DMS53 treated with DMSO at 0.1 percent for 48 hours (cell line): Measurements from ENCODE around the gene EIF1.
"Not testable (repeated sequence)": the region's sequence is repeated elsewhere in the genome, so short reads cannot be mapped to it uniquely, and the experiment has no call there.

Experiments used
- DNase-seq: peaks from one replicate; lab custom pipeline; 2025; ENCODE audit not compliant: unreplicated experiment; lab: John Stamatoyannopoulos, UW

EIF1 gene

DNA sequence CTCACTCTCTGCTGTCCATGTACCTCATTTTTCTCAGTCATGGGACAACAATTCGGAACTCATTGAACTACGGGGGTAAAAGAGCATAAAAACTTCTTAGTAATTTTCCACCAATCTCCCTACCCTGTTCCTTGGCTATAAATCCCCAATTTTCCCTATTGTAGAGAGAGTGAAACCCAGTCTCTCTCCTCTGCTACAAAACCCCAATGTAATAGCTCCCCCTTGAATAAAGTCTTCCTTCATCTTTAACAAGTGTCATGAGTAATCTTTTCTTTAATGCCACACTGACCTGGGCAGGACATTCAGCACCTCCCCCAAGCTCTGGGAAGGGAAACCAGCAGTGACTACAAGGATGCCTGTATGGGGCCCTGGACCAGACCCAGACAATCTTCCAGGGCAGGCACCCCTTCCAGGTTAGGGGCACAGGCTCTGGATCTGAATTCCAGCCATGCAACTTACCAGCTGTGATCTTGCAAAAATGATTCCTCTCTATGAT, 10.2 kb upstream of the EIF1 start:
- no peak for DNase-seq

DNA sequence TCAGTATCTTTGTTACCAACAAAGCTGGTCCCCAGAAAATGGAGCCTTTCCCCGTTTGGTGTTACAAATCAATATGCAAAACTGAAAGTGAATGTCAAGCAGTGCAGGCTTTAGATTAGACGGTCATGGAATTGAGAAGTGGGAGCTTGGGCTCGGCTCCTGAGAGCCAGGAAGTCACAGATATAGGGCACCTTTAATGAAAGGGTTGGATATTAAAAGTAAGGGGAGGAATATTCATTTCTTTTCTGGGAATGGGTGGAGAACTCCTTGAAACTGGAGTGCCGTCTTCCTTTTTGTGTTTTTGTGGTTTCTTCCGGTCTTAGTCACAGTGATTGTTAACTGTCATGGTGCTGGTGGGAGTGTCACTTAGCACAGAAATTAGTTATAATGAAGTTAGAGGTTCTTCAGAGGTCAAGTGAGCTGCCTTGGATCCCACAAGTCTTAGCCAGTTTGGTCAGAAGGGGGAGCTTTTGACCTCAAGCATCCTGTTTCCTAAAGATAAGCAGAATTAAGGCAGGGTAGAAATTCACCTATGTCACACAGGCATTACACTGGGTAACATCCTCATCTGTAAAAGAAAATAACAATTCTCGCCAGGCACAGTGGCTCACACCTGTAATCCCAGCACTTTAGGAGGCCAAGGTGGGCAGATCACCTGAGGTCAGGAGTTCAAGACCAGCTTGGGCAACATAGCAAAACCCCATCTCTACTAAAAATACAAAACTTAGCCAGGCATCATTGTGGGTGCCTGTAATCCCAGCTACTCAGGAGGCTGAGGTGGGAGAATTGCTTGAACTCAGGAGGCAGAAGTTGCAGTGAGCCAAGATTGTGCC, 9.6 kb upstream of the EIF1 start:
- DNase-seq, result no peak

DNA sequence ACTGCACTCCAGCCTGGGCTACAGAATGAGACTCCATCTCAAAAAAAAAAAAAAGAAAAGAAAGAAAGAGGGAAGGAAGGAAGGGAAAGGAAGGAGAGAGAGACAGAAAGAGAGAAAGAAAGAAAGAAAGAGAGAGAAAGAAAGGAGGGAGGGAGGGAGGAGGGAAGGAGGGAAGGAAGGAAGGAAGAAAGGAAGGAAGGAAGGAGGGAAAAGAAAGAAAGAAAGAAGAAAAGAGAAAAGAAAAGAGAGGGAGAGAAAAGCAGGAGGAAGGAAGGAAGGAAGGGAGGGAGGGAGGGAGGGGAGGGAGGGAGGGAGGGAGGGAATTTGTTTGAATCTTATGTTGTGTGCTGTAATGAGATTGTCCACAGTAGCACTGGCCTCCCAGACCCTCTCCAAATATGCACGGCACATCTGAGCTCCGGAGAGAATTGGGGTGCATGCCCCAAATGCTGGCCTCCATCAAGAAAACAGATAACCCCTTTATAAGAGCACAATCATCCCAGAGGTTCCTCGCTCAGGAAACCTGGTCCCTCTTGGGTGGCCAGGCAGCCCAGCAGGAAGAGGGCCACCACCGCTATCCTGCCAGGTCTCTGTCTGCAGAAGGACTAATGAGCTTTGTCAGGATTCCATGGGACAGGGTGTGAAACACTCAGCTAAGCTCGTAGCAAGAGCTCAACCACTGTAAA, 8.8 kb upstream of the EIF1 start:
- no peak for DNase-seq

DNA sequence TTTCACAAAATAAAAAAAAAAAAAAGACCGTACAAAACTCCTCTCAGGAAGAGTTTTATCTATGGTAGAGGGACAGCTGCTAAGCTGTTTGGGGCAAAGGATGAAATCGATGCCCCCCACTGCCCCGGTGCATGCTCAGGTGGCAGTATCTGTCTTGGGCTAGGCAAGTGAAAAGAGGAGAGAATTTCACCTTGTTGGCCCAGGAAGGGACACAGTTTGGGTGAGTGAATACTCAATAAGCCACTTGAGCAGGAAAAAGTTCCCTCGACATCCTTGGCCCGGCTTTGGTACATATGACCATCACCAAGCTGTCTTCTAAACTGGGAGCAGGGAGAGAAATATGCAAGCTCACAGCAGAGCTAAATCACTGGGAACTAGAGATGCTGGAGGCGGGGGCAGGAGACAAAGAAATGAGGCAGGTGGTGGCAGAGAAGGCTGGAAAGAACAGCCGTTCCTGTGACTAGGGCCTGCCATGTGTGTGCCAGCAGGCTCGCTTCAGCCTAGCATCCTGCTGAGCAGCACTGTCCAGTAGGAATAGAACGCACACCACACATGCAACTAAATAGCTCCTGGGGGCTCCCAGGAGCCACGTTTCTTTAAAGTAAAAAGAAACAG, 8.2 kb upstream of the EIF1 start:
- no peak for DNase-seq

DNA sequence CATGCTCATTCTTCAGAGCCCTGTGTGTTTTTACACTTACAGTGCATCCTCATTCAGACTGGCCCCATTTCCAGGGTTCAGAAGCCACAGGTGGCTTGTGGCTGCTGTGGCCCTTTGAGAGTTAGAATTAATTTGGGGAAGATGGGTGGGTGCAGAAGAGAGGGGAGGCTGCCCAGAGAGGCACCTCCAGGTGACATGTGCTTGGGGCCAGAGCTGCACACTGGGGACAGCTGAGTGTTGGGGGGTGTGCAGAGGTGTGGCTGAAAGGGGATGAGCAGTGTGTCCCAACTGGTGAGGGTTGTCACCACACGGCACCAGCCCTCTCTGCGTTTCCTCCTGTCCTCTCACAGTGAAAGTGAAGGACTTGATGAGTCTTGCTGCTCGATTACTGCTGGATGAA, 6.9 kb upstream of the EIF1 start:
- DNase-seq, result no peak

DNA sequence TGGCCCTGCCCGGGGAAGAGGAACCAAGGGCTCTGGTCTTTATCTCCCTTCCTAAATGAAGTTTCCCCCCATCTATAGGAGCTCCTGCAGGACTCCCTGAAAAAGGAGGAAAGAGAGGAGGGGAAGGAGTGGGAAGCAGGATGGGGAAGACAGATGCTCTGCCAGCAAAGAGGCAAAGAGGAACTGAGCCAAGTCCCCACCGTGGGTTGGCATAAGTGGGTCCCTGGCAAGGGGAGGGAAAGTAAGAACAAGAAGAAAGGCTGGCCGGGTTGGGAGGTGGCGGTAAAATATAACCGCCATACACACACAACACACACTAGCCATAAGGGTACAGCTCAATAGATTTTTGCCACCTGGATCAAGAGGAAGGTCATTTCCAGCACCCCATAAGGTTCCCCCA, 6.1 kb upstream of the EIF1 start:
- DNase-seq, result no peak

DNA sequence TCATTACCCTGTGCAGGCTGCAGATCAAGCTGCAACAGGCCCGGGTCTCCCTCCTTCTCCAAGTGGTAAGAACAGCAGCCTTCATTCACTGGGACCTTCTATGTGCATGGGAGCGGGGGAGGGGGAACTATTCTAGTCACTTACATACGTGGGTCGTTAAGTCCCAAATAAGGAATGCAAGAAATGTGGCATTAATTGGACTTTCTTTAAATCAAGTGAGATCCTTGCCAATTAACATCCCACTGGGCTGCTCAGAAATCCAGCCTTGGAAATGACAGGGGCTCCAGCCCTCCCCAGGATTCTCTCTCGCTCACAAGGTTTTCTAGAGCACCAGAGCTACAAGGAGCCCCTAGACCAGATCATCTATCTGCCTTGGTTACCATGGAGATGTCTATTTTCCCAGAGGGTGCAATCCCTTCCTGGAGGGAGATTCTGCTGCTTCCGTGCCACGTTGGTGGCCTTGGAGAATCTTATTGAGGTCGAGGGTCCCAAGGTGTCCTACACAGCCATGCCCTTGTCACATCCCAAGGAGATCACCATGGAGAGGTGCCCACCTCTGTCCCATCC, 5.2 kb upstream of the EIF1 start:
- DNase-seq, result no peak

DNA sequence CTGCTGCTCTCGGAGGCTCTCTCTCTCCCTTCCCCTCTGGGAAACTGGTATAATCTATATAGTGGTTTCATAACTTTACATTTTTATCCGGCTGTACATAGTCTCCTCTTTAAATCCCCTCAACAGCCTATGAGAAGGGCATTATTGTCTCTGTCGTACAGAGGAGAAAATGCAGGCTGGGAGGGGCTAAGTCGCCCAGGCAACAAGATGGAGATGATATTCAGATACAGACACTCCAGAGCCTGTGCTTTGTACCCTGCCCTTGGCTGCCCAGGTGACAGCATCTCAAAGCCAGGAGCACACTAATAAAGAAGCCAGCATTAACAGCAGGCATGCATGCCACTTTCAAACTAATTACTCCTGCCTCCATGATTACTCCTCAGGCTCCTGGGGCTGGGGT, 4.7 kb upstream of the EIF1 start:
- DNase-seq, result no peak

DNA sequence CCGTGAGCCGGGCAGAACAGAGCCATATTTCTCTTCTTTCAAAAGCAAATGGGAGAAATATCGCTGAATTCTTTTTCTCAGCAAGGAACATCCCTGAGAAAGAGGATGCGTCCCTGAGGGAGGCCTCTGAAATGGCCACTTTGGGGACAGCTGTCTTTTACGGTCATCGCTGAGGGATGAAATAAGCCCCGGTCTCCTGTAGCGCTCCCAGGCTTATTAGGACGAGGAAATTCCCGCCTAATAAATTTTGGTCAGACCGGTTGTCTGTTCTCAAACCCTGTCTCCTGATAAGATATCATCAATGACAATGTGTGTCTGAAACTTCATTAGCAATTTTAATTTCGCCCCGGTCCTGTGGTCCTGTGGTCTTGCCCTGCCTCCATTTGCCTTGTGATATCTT, 2.9 kb upstream of the EIF1 start:
- DNase-seq, result not testable (repeated sequence)

DNA sequence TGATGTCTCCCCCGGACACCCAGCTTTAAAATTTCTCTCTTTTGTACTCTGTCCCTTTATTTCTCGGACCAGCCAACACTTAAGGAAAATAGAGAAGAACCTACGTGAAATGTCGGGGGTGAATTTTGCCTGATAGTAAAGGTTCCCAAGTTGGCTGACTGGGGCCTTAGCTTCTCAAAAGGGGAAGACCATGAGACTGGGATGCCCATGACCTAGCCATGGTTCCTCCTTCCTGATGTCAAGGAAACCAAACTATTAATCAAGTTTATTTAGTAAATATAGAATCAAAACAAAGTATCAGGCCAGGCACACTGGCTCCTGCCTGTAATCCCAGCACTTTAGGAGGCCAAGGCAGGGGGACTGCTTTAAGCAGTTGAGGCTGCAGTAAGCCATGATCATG, 2.4 kb upstream of the EIF1 start:
- DNase-seq, result no peak

DNA sequence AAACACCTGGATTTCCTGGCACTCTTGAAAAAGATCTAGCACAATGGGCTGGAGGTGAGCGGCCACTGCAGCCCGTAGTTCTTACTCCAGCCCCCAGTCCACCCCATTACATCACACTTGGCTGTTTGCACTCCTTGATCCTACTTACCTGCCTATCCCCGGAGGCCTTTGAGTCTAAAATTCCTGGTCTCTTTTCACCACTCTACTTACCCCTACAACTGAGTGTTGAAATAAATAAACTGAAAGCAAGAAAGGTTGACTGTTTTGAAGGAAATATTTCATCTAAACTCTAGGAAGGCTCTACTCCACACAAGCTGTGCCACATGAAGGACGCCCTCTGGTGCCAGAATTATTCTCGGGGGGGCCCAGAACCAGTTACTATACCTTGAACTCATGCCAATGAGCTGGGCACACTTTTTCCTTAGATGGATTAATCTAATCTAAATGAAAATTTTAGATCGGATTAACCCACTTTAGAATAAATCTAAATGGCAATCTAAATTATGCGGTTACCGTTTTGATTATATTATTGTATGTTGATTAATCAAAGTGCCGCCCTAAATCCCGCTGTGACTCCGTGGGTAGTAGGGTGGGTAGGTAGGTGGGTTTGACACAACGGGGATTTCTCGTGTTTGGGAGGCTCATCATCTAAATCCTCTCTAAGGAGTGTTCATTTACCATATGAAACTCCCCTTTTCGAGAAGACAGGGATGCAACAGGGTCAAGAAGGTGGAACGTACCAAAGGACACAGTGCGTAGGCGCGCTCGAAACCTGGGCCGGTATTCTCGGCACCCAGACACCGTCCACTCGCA, 651 bp upstream of the EIF1 start:
- DNase-seq, result no peak

DNA sequence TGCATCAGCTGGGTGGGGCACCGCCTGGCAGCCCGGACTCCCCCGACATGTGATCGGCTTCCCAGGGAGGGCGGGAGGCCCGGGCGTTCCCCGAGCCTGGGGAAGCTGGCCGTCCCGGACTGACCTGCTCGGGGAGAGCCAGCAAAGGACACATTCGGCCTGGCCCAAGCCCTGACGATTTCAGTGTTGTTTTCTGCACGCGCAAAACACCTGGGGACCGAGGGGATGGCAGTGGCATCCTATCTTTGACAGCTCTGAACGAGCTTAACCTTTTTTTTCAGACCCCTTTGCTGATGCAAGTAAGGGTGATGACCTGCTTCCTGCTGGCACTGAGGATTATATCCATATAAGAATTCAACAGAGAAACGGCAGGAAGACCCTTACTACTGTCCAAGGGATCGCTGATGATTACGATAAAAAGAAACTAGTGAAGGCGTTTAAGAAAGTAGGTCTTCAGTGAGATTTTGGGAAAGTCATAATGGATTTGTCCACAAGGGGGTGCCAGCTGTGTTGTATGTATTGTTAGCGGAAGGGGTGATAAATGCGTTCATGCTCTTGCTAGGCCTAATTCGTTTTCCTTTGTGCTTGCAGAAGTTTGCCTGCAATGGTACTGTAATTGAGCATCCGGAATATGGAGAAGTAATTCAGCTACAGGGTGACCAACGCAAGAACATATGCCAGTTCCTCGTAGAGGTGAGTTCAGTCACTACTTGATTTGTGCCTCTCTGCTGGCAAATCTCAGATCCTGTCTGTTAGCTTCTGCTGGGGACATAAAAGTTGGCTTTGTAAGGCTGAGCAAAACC, 1.0 kb downstream of the EIF1 start:
- DNase-seq, result no peak

DNA sequence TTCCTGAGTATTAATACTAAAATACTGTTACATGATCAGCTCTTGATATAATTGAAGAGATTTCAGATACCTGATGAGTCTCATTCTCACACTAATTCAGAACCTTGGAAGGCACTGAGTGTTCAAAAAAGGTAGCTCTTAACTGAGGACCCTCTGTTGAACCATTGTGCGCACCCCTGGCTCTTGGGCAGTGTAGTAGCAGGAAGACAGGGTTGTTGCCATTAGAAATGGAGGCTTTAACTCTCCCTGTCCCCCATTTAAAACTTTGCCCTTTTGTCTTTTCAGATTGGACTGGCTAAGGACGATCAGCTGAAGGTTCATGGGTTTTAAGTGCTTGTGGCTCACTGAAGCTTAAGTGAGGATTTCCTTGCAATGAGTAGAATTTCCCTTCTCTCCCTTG, 1.8 kb downstream of the EIF1 start:
- no peak for DNase-seq

DNA sequence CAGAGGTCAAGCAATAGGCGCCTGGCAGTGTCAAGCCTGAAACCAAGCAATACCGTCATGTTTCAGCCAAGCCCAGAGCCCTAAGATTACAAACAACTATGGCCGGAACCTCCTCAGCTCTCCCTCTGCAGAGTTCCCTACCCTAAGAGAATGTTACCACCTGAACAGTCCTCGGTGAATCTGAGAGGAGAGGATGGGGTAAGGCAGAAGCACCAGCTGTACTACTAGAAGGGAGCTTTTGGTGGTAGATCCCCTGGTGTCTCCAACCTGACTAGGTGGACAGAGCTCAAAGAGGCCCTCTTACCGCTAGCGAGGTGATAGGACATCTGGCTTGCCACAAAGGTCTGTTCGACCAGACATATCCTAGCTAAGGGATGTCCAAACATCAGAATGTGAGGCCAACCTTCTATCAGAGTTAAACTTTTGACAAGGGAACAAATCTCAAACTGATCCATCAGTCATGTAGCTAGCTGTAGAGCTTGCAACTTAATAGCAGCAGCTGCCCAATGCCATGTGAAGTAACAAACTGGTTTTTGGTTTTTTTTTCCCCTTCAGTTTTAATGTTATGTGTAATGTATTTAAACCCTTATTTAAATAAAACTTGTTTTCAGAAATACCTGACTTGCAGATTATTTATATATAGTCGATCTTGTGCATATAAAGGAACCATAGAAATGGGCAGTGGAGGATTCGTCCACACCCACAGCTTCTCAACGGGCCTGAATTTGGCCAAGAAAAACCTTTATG, 2.5 kb downstream of the EIF1 start:
- no peak for DNase-seq

DNA sequence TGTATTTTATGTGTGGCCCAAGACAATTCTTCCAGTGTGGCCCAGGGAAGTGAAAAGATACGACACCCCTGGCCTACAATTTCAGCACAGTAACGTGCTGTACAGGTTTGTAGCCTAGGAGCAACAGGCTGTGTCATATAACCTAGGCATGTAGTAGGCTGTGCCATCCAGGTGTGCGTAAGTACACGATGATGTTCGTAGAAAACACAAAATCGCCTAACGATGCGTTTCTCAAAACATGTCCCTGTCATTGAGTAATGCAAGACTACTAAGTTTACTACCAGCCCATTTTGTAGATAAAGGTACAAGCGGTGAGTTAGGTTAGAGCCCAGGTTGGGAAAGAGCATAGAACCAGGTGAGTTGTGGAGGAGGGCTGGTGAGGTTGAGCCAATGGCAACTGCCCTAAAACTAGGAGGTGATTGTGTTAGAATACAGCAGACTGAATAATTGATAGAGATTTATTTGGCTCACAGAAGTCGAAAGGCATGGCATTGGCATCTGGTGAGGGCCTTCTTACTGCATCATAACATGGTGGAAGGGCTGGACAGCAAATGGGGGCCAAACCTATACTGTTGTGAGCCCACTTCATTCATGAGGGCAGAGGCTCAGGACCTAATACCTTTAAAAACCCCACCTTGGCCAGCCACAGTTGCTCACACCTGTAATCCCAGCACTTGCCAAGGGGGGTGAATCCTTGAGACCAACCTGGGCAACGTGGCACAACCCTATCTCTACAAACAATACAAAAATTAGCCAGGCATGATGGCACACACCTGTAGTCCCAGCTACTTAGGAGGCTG, 4.2 kb downstream of the EIF1 start:
- no peak for DNase-seq

DNA sequence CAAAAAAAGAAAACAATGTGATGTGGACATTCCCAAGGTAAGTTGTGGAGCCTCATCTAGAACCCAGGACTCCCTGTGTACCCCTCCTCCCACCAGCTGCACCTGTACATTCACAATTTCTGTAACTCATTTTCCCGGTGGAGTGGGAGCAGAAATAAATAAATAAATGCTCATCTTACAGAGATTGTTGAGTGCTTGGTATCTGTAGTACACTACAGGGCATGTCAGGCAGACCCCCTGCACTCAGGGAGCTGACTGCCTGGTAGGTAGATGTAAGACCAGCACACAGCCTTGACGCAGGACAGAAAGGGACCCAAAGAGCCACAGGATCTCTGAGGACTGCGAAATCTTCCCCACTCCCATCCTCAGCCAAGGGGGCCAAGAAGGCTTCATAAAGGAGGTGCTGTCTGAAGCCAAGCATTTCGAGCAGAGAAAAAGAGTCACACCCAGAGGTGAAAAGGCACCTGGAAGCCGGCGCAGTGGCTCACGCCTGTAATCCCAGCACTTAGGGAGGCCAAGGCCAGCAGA, 6.5 kb downstream of the EIF1 start:
- DNase-seq, result no peak

DNA sequence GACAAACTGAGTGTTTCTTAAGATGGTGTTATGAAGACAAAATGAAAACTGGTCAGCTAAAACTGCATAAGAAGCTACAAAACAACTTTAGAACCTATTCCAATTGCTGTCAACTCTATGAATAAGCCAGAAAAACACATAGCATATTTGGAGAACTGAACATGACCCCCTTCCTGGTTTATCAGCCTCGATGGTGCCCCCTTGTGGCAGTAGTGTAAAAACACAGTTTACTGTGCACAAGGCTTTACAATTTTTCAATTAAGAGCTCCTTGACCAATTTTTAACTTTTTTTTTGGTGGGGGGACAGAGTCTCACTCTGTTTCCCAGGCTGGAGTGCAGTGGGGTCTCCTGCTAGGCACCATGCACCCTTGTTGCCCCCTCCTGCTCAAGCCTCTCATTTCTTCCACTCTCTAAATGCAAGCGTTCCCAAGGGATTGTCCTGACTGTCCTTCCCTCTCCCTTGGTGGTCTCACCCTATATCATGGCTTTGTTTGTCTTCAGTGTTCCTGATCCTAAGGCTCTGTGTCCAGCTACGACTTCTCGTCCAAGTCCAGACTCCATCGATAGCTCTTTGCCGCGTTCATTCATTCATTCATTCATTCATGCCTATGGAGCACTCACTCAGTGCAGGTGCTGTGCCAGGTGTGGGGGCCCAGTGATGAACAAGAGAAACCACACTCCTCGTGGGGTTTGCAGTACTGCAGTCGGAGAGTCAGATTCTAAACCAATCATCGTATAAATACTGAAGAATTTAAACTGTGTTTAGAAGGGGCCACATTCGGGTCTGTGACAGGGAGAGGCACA, 7.5 kb downstream of the EIF1 start:
- DNase-seq, result peak; percentile 46
